HepG2 (cell line): ENCODE measurements around the gene RDM1. TPM values are rescaled to one million over a fixed set of nuclear protein-coding genes. Genes with fewer than 3 reads are reported as not detected.

Experiments
- ATAC-seq: fragments of 200-7000 bp; cut with Tn5 transposase; 3 replicates; pipeline ENCODE4 v1.9.1; 2020; ENCODE audit warnings: mild to moderate bottlenecking, moderate library complexity
- BruUV-seq: library from RNA; stranded (reverse); fragments of 400-500 nt; replicated peaks from 2 replicates; lab custom pipeline; 2021; lab: Mats Ljungman, UMichigan
- CTCF ChIA-PET: fragments of 300-600 bp; formaldehyde crosslinking; extraction: SDS; loops from one replicate; lab custom pipeline; 2021; ENCODE audit warnings: low total read pairs, inconsistent platforms, low intra/inter-chr PET ratio; lab: Yijun Ruan, JAX
- POLR2A ChIA-PET: fragments of 350-600 bp; sonication (Branson Sonifier 250); formaldehyde crosslinking; loops from one replicate; lab custom pipeline; 2020; ENCODE audit warnings: antibody characterized with exemption, inconsistent platforms; lab: Yijun Ruan, JAX
- DNase-seq: peaks from one replicate; pipeline ENCODE4 v3.0.0-alpha.2; 2015; ENCODE audit warnings: low spot score
- FAIRE-seq: peaks from 3 replicates; lab custom pipeline; 2011; peaks lifted over from hg19 to GRCh38; lab: Jason Lieb, UNC
- H2AFZ ChIP-seq: one replicate; pipeline ENCODE4 v1.6.1; 2011; ENCODE audit warnings: low read length, inconsistent platforms
- H3K27ac ChIP-seq: fragments of 300-600 bp; 3 replicates; pipeline ENCODE4 v1.8.0; 2011; ENCODE audit warnings: mixed run types, mild to moderate bottlenecking, mixed read lengths, low read length, inconsistent platforms; ENCODE audit not compliant: insufficient read depth; ENCODE audit errors: extremely low read length
- H3K27me3 ChIP-seq, 2 experiments: fragments of 200-600 bp in 1 of 2; 2 replicates in 1 of 2; 3 replicates in 1 of 2; pipeline versions ENCODE4 v1.6.0 to v1.8.0; 2011; ENCODE audit warnings: low read length in 2 of 2, mild to moderate bottlenecking in 2 of 2, moderate library complexity in 2 of 2, inconsistent platforms in 1 of 2; ENCODE audit not compliant: insufficient read depth in 2 of 2, control insufficient read depth in 1 of 2
- H3K36me3 ChIP-seq, 2 experiments: fragments of 200-600 bp in 1 of 2; replicated peaks in 1 of 2; 2 replicates in 1 of 2; 3 replicates in 1 of 2; pipeline versions ENCODE4 v1.5.1 to v1.8.0; 2011; ENCODE audit warnings: low read length in 2 of 2, inconsistent platforms in 1 of 2; ENCODE audit not compliant: insufficient read depth in 2 of 2, control insufficient read depth in 1 of 2
- H3K4me1 ChIP-seq: 2 replicates; pipeline ENCODE4 v1.5.1; 2012; ENCODE audit warnings: low read length, inconsistent platforms; ENCODE audit not compliant: insufficient read depth
- H3K4me2 ChIP-seq: 2 replicates; pipeline ENCODE4 v1.6.0; 2011; ENCODE audit warnings: low read depth, low read length, inconsistent platforms
- H3K4me3 ChIP-seq, 3 experiments: fragments of 200-600 bp in 1 of 3; sonication (generic), shearing (Covaris generic) in 1 of 3; replicated peaks in 1 of 3; 2 replicates each; pipeline ENCODE4 v1.5.1; 2011 to 2016; ENCODE audit warnings: low read length in 3 of 3, inconsistent platforms in 2 of 3, low read depth in 2 of 3, mild to moderate bottlenecking in 2 of 3, control low read depth in 1 of 3, mixed read lengths in 1 of 3; ENCODE audit not compliant: insufficient read depth in 1 of 3
- H3K79me2 ChIP-seq: one replicate; pipeline ENCODE4 v1.6.1; 2011; ENCODE audit warnings: low read length, inconsistent platforms; ENCODE audit not compliant: insufficient read depth
- H3K9ac ChIP-seq: 2 replicates; pipeline ENCODE4 v1.6.0; 2011; ENCODE audit warnings: mild to moderate bottlenecking, low read depth, low read length, inconsistent platforms; ENCODE audit not compliant: insufficient read depth
- H3K9me3 ChIP-seq: 2 replicates; pipeline ENCODE4 v1.5.1; 2012; ENCODE audit warnings: mild to moderate bottlenecking, low read length
- H4K20me1 ChIP-seq: 2 replicates; pipeline ENCODE4 v1.6.0; 2011; ENCODE audit warnings: inconsistent platforms, mild to moderate bottlenecking, low read length, moderate library complexity; ENCODE audit not compliant: insufficient read depth
- CBFB ChIP-seq: sonication (generic); formaldehyde crosslinking; IDR thresholded peaks from 2 replicates; pipeline ENCODE4 v1.4.0; 2020; ENCODE audit warnings: missing genetic modification reagents
- JDP2 ChIP-seq: sonication (generic); formaldehyde crosslinking; IDR thresholded peaks from 2 replicates; pipeline ENCODE4 v1.8.1; 2022; ENCODE audit warnings: missing genetic modification reagents, borderline replicate concordance
- KLF11 ChIP-seq: IDR thresholded peaks from 2 replicates; pipeline ENCODE4 v1.6.1; 2016; ENCODE audit warnings: missing compliant biosample characterization
- MAFF ChIP-seq: IDR thresholded peaks from 2 replicates; pipeline ENCODE4 v1.6.1; 2011; ENCODE audit warnings: low read depth, low read length, improper control_type of control experiment
- MAFK ChIP-seq, 2 experiments: IDR thresholded peaks in 1 of 2; conservative IDR thresholded peaks in 1 of 2; 2 replicates each; pipeline ENCODE4 v1.6.1; 2011; ENCODE audit warnings: improper control_type of control experiment in 2 of 2, low read length in 2 of 2
- RBAK ChIP-seq: sonication (generic); formaldehyde crosslinking; IDR thresholded peaks from 2 replicates; pipeline ENCODE4 v1.5.1; 2020; ENCODE audit warnings: mild to moderate bottlenecking, missing genetic modification reagents
- SRSF9 ChIP-seq: fragments of 200-400 bp; formaldehyde crosslinking; IDR thresholded peaks from 2 replicates; pipeline ENCODE4 v1.6.1; 2018; ENCODE audit warnings: borderline replicate concordance, mild to moderate bottlenecking, low read depth, low read length; ENCODE audit not compliant: insufficient read depth, poor library complexity, severe bottlenecking
- ZNF234 ChIP-seq: sonication (generic); formaldehyde crosslinking; conservative IDR thresholded peaks from 2 replicates; pipeline ENCODE4 v1.5.1; 2020; ENCODE audit warnings: mild to moderate bottlenecking, missing genetic modification reagents
- ZNF652 ChIP-seq: IDR thresholded peaks from 2 replicates; pipeline ENCODE4 v1.6.1; 2016; ENCODE audit warnings: low read depth, borderline replicate concordance
- ZNF839 ChIP-seq: sonication (generic); formaldehyde crosslinking; IDR thresholded peaks from 2 replicates; pipeline ENCODE4 v1.4.0; 2020; ENCODE audit warnings: missing genetic modification reagents, mild to moderate bottlenecking, borderline replicate concordance
- WGBS: methylation state at CpG from one replicate; pipeline ENCODE4 v1.1.6; 2017; ENCODE audit warnings: low lambda C conversion rate; 5-methylcytosine and 5-hydroxymethylcytosine counted together
- in situ Hi-C: cut with HindIII; loops from 2 replicates; pipeline ENCODE4 v1.10.0; 2017; ENCODE audit warnings: low pct_unique_long_range_greater_than_20kb; ENCODE audit not compliant: extremely low pct_ligation_motif_present
- intact Hi-C: fragments of 100-400 bp; cut with micrococcal nuclease; formaldehyde crosslinking; loops from one replicate; pipeline ENCODE4 v1.10.0; 2022; ENCODE audit not compliant: unreplicated experiment
- polyA plus RNA-seq, 8 experiments: library from polyadenylated mRNA; depleted of rRNA in 3 of 8; stranded (reverse) in 7 of 8; unstranded in 1 of 8; fragments of >200 nt; fragmentation: Illumina TruSeq in 4 of 8; extraction: Trizol in 4 of 8; gene quantifications; 2 replicates each; pipeline versions ENCODE4 v1.2.1 to v1.2.3, GENCODE V29; 2011 to 2016; ENCODE audit warnings: low read depth in 4 of 8, missing spikeins in 1 of 8, mixed read lengths in 1 of 8; ENCODE audit not compliant: insufficient read depth in 1 of 8
- total RNA-seq, 5 experiments: library from RNA; depleted of rRNA; stranded (reverse); fragments of >200 nt; fragmentation: Illumina TruSeq; extraction: Trizol; gene quantifications; 2 replicates each; pipeline ENCODE4 v1.2.3, GENCODE V29; 2016; ENCODE audit warnings: low read depth in 1 of 5
- TF ChIP-seq, protein P1 (sequence below): sonication (generic); formaldehyde crosslinking; IDR thresholded peaks from 2 replicates; pipeline ENCODE4 v1.5.0; 2020; ENCODE audit warnings: mild to moderate bottlenecking, missing genetic modification reagents
- TF ChIP-seq, protein P2 (sequence below): sonication (generic); formaldehyde crosslinking; IDR thresholded peaks from 2 replicates; pipeline ENCODE4 v1.4.0; 2020; ENCODE audit warnings: missing genetic modification reagents
- TF ChIP-seq, protein P3 (sequence below): sonication (generic); formaldehyde crosslinking; IDR thresholded peaks from 2 replicates; pipeline ENCODE4 v1.5.1; 2020; ENCODE audit warnings: missing genetic modification reagents, mild to moderate bottlenecking, borderline replicate concordance

The RDM1 gene
- total and polyA plus RNA-seq, 2 of the 13 experiments (the other 11 are each of a cell fraction or from before 2014, with no cell fraction given): 0.28 to 0.40 TPM

DNA sequence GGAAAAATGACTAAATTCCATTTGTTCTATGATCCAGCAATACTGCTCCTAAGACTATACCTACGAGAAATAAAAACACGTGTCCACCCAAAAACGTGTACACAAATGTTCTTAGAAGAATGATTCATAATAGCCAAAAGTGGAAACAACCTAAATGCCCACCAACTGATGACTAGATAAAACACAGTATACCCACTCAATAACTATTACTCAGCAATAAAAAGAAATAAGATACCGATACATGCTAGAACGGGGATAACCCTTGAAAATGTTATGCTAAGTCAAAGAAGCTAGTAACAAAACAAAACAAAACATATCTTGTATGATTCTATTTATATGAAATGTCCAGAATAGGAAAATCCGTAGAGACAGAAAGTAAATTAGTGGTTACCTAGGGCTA lies 33.1 kb upstream of the RDM1 start:
- TF ChIP-seq, protein P1, sequence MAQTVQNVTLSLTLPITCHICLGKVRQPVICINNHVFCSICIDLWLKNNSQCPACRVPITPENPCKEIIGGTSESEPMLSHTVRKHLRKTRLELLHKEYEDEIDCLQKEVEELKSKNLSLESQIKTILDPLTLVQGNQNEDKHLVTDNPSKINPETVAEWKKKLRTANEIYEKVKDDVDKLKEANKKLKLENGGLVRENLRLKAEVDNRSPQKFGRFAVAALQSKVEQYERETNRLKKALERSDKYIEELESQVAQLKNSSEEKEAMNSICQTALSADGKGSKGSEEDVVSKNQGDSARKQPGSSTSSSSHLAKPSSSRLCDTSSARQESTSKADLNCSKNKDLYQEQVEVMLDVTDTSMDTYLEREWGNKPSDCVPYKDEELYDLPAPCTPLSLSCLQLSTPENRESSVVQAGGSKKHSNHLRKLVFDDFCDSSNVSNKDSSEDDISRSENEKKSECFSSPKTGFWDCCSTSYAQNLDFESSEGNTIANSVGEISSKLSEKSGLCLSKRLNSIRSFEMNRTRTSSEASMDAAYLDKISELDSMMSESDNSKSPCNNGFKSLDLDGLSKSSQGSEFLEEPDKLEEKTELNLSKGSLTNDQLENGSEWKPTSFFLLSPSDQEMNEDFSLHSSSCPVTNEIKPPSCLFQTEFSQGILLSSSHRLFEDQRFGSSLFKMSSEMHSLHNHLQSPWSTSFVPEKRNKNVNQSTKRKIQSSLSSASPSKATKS: no peak
- TF ChIP-seq JDP2 (CRISPR knock-in tag) (no peak), MAFK (conservative IDR thresholded peaks at IDR 0.05 in 1 of 2, IDR thresholded peaks at IDR 0.05 in 1 of 2; ENCODE audit: low read length in 2 of 2) (peak; percentile 18 to 64; a peak in 2 of 4 replicates), MAFF (0 out of 2 replicates have a peak, but pooled peaks have one; percentile 37)
- TF ChIP-seq, all 625 proteins: peak for 2
- in situ Hi-C loops: loop anchor here (25.0 kb wide), 1 partner anchor 524 kb away; the partner anchor contains the start of gene ZNHIT3
- H3K36me3 ChIP-seq: no peaks in the 10 kb centered on the region
- no peak for DNase-seq
- no peak overlapping the region for H3K27ac ChIP-seq
- no TSS peak for BruUV-seq
- no peak overlapping the region for H3K4me2 ChIP-seq
- intact Hi-C loops: no loop called here
- H3K9me3 ChIP-seq: no peaks in the 10 kb centered on the region
- CTCF ChIA-PET: no interaction called here
- ATAC-seq: no peak
- 35% methylated on average over 6 of the region's 6 CpGs for WGBS
- FAIRE-seq: no peak
- H2AFZ ChIP-seq: no peak overlapping the region
- H3K4me1 ChIP-seq: peaks cover 8% of the 10 kb centered on the region
- H3K4me3 ChIP-seq: no peak overlapping the region
- H3K79me2 ChIP-seq: no peaks in the 10 kb centered on the region
- POLR2A ChIA-PET: no interaction called here
- H4K20me1 ChIP-seq: no peaks in the 10 kb centered on the region
- no peak overlapping the region for H3K9ac ChIP-seq
- H3K27me3 ChIP-seq: no peaks in the 10 kb centered on the region; a peak in 1 of 5 replicates

DNA sequence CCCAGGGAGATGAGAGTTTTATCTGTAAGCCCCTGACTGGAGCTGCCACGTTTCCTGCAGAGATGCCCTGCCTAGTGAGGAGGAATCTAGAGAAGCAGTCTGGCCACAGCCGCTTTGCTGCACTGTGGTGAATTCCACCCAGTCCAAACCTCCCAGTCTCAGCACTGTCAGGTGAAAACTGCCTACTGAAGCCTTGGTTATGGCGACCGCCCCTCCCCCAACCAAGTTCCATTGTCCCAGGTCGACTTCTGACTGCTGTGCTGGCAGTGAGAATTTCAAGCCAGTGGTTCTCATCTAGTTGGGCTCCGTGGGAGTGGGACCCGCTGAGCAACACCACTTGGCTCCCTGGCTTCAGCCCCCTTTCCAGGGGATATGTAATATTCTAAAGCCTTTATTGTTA lies 23.1 kb upstream of the RDM1 start:
- H3K27ac ChIP-seq: no peak overlapping the region
- H2AFZ ChIP-seq: no peak overlapping the region
- no peak overlapping the region for H3K9ac ChIP-seq
- no peaks in the 10 kb centered on the region for H3K4me1 ChIP-seq
- peaks cover 0 to 4% of the 10 kb centered on the region in 2 experiments; a peak in 3 of 5 replicates for H3K27me3 ChIP-seq
- H4K20me1 ChIP-seq: no peaks in the 10 kb centered on the region
- no peaks in the 10 kb centered on the region for H3K79me2 ChIP-seq
- no peak overlapping the region for H3K4me2 ChIP-seq
- in situ Hi-C loops (loop anchor here (25.0 kb wide), 1 partner anchor 534 kb away; the partner anchor contains the start of gene ZNHIT3), intact Hi-C loops (no loop called here)
- H3K9me3 ChIP-seq: no peaks in the 10 kb centered on the region
- FAIRE-seq: no peak
- WGBS: 41% methylated on average over 7 of the region's 7 CpGs
- BruUV-seq: no TSS peak
- DNase-seq: no peak
- ChIA-PET CTCF (no interaction called here), POLR2A (no interaction called here)
- no peak for ATAC-seq
- H3K4me3 ChIP-seq: no peak overlapping the region
- no peaks in the 10 kb centered on the region for H3K36me3 ChIP-seq
- no peak for TF ChIP-seq ZNF839 (CRISPR knock-in tag)
- TF ChIP-seq KLF11: no peak
- TF ChIP-seq CBFB (CRISPR knock-in tag): no peak
- no peak for TF ChIP-seq ZNF234 (CRISPR knock-in tag)
- TF ChIP-seq RBAK (CRISPR knock-in tag): no peak
- TF ChIP-seq, protein P2, sequence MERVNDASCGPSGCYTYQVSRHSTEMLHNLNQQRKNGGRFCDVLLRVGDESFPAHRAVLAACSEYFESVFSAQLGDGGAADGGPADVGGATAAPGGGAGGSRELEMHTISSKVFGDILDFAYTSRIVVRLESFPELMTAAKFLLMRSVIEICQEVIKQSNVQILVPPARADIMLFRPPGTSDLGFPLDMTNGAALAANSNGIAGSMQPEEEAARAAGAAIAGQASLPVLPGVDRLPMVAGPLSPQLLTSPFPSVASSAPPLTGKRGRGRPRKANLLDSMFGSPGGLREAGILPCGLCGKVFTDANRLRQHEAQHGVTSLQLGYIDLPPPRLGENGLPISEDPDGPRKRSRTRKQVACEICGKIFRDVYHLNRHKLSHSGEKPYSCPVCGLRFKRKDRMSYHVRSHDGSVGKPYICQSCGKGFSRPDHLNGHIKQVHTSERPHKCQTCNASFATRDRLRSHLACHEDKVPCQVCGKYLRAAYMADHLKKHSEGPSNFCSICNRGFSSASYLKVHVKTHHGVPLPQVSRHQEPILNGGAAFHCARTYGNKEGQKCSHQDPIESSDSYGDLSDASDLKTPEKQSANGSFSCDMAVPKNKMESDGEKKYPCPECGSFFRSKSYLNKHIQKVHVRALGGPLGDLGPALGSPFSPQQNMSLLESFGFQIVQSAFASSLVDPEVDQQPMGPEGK (CRISPR knock-in tag): no peak
- TF ChIP-seq, protein P3, sequence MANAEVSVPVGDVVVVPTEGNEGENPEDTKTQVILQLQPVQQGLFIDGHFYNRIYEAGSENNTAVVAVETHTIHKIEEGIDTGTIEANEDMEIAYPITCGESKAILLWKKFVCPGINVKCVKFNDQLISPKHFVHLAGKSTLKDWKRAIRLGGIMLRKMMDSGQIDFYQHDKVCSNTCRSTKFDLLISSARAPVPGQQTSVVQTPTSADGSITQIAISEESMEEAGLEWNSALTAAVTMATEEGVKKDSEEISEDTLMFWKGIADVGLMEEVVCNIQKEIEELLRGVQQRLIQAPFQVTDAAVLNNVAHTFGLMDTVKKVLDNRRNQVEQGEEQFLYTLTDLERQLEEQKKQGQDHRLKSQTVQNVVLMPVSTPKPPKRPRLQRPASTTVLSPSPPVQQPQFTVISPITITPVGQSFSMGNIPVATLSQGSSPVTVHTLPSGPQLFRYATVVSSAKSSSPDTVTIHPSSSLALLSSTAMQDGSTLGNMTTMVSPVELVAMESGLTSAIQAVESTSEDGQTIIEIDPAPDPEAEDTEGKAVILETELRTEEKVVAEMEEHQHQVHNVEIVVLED (CRISPR knock-in tag): no peak
- TF ChIP-seq ZNF652: no peak
- TF ChIP-seq SRSF9: no peak
